Ovary (tissue), 9 donors: ENCODE measurements around the gene TEKT5. TPM values are rescaled to one million over a fixed set of nuclear protein-coding genes. Genes with fewer than 3 reads are reported as not detected.

Source experiments
- DNase-seq, 5 donors: peaks; one replicate each; pipeline ENCODE4 v3.0.0-alpha.2; 2019 to 2020
- H3K27ac ChIP-seq, 2 donors: fragments of 200-600 bp; one replicate each; pipeline versions ENCODE4 v1.5.1 to v1.8.0; 2019 to 2022
- H3K27me3 ChIP-seq: fragments of 200-600 bp; one replicate; pipeline ENCODE4 v1.8.0; 2022
- H3K36me3 ChIP-seq: fragments of 200-600 bp; sonication (generic); one replicate; pipeline ENCODE4 v1.5.1; 2019
- H3K4me1 ChIP-seq: one replicate; pipeline ENCODE4 v1.8.1; 2013; ENCODE audit warnings: mild to moderate bottlenecking, moderate library complexity; ENCODE audit not compliant: insufficient read depth
- H3K4me3 ChIP-seq: fragments of 200-600 bp; sonication (generic); one replicate; pipeline ENCODE4 v1.5.1; 2017
- H3K9me3 ChIP-seq, 2 donors: fragments of 200-600 bp in 1 of 2; sonication (generic) in 1 of 2; one replicate each; pipeline versions ENCODE4 v1.5.1 to v1.8.1; 2013 to 2019; ENCODE audit warnings: mild to moderate bottlenecking in 1 of 2, moderate library complexity in 1 of 2
- CTCF ChIP-seq, 3 donors: fragments of 450-650 bp in 2 of 3; fragments of 200-600 bp in 1 of 3; IDR thresholded peaks; one replicate each; pipeline versions ENCODE4 v1.5.1 to v1.8.0; 2016 to 2022; ENCODE audit warnings: antibody characterized with exemption in 3 of 3, mild to moderate bottlenecking in 1 of 3
- EP300 ChIP-seq: sonication (generic); formaldehyde crosslinking; IDR thresholded peaks from one replicate; pipeline ENCODE4 v1.6.1; 2017; ENCODE audit warnings: antibody characterized with exemption
- POLR2A ChIP-seq: fragments of 450-650 bp; IDR thresholded peaks from one replicate; pipeline ENCODE4 v1.6.1; 2017; ENCODE audit warnings: antibody characterized with exemption, mild to moderate bottlenecking, moderate library complexity
- WGBS, 3 donors: extraction: QIAGEN DNeasy Blood & Tissue Kit in 1 of 3; methylation state at CpG; one replicate each; pipeline versions ENCODE4 v1.1.5 to v1.1.7; 2013 to 2017; 5-methylcytosine and 5-hydroxymethylcytosine counted together
- intact Hi-C, 4 donors: fragments of 100-400 bp; cut with DNase I; formaldehyde crosslinking; loops; one replicate each; pipeline versions ENCODE4 v1.11.0 to v1.15.1; 2022 to 2023
- polyA plus RNA-seq, 2 donors: library from polyadenylated mRNA; stranded (reverse); fragments of 200-250 nt in 1 of 2; fragments of 350-450 nt in 1 of 2; fragmentation: Illumina TruSeq in 1 of 2; extraction: RNeasy Lipid Tissue Mini Kit (QIAGEN cat#74804) in 1 of 2; gene quantifications; one replicate each; pipeline ENCODE4 v1.2.3, GENCODE V29; 2013 to 2014
- total RNA-seq, 7 donors: library from RNA; depleted of rRNA in 2 of 7; stranded (reverse); fragments of >200 nt in 2 of 7; fragmentation: NEBNext Ultra II Directional in 3 of 7; extraction: Animal tissue kit (Norgen Biotek cat#: 25700) in 3 of 7; gene quantifications; one replicate each; pipeline versions ENCODE4 v1.1.0 to v1.2.4, GENCODE V29; 2016 to 2023
- donor health status: DM: no; HTN: no; CAD: no; lungs with moderate emphysema.
- donor health status: DM: no; HTN: no; CAD: no.
- donor health status: Bipolar disorder and iron deficiency.
- donor health status: DM: yes; HTN: yes; CAD: no.
- donor health status: DM: no; HTN: no; CAD: no.
- donor health status: DM: yes; HTN: yes; CAD: no.

Gene TEKT5
- total and polyA plus RNA-seq, 9 donors: 0.28 to 0.90 (median 0.44) TPM; not detected in 3

GRCh38 chr16:10678655-10679054 is 16.1 kb downstream of the TEKT5 start:
- Histone ChIP-seq H3K27me3 (no peaks in the 10 kb centered on the region), H3K27ac (no peak overlapping the region), H3K4me1 (peaks cover 2% of the 10 kb centered on the region), H3K4me3 (no peak overlapping the region), H3K9me3 (no peaks in the 10 kb centered on the region), H3K36me3 (no peaks in the 10 kb centered on the region)
- DNase-seq: no peak
- WGBS, 3 donors: 72 to 89% (median 77%) methylated on average over 2 of the region's 2 CpGs
- intact Hi-C loops: no loop called here
- no peak for TF ChIP-seq POLR2A
- no peak for TF ChIP-seq EP300
- no peak for TF ChIP-seq CTCF (IDR thresholded peaks at IDR 0.05)

GRCh38 chr16:10676284-10676683 is 18.4 kb downstream of the TEKT5 start:
- Histone ChIP-seq H3K27ac (no peak overlapping the region), H3K4me3 (no peak overlapping the region), H3K4me1 (no peaks in the 10 kb centered on the region), H3K9me3 (no peaks in the 10 kb centered on the region), H3K27me3 (no peaks in the 10 kb centered on the region), H3K36me3 (no peaks in the 10 kb centered on the region)
- TF ChIP-seq POLR2A: no peak
- intact Hi-C loops: no loop called here
- 78 to 99% (median 95%) methylated on average over 6 of the region's 6 CpGs for WGBS, 3 donors
- DNase-seq: no peak

GRCh38 chr16:10675861-10676260 is 18.9 kb downstream of the TEKT5 start:
- Histone ChIP-seq H3K36me3 (no peaks in the 10 kb centered on the region), H3K27me3 (no peaks in the 10 kb centered on the region), H3K9me3 (no peaks in the 10 kb centered on the region), H3K4me3 (no peak overlapping the region), H3K27ac (no peak overlapping the region), H3K4me1 (no peaks in the 10 kb centered on the region)
- no peak for DNase-seq
- WGBS, 3 donors: 93 to 95% (median 93%) methylated on average over 13 of the region's 13 CpGs
- TF ChIP-seq EP300: no peak
- TF ChIP-seq POLR2A: no peak
- no peak for TF ChIP-seq CTCF (IDR thresholded peaks at IDR 0.05)
- intact Hi-C loops: no loop called here

GRCh38 chr16:10675216-10675615 is 19.5 kb downstream of the TEKT5 start:
- 89 to 91% (median 89%) methylated on average over 11 of the region's 11 CpGs for WGBS, 3 donors
- TF ChIP-seq POLR2A (no peak), CTCF (IDR thresholded peaks at IDR 0.05) (no peak), EP300 (no peak)
- Histone ChIP-seq H3K36me3 (no peaks in the 10 kb centered on the region), H3K4me3 (no peak overlapping the region), H3K4me1 (no peaks in the 10 kb centered on the region), H3K9me3 (no peaks in the 10 kb centered on the region), H3K27me3 (no peaks in the 10 kb centered on the region), H3K27ac (no peak overlapping the region)
- intact Hi-C loops: no loop called here
- DNase-seq: no peak

- TF ChIP-seq EP300 (no peak), CTCF (IDR thresholded peaks at IDR 0.05) (no peak), POLR2A (no peak)
- Histone ChIP-seq H3K27me3 (no peaks in the 10 kb centered on the region), H3K4me1 (no peaks in the 10 kb centered on the region), H3K36me3 (no peaks in the 10 kb centered on the region), H3K4me3 (no peak overlapping the region), H3K9me3 (no peaks in the 10 kb centered on the region), H3K27ac (no peak overlapping the region)
- WGBS, 3 donors: 27 to 55% (median 55%) methylated on average over 4 of the region's 4 CpGs
- no peak for DNase-seq
- intact Hi-C loops: no loop called here
These were observed 23.0 kb downstream of the TEKT5 start for GRCh38 chr16:10671729-10672128.
